Natural killer cell (primary cell): Measurements from ENCODE around the gene PTPRA. TPM values are rescaled to one million over a fixed set of nuclear protein-coding genes. Genes with fewer than 3 reads are reported as not detected.

Experiments used
- ATAC-seq, 3 donors: fragments of 150-1000 bp in 2 of 3; fragments of 200-7000 bp in 1 of 3; cut with Tn5 transposase; 1 replicate in 1 of 3; 2 replicates in 2 of 3; pipeline ENCODE4 v1.10.0; 2021; ENCODE audit warnings: mild to moderate bottlenecking in 2 of 3, moderate library complexity in 2 of 3
- DNase-seq, 2 donors: peaks; one replicate each; pipeline versions ENCODE4 v3.0.0 to v3.0.0-alpha.2; 2013 to 2021; ENCODE audit warnings: mixed read lengths in 1 of 2
- H3K27ac ChIP-seq: one replicate; pipeline ENCODE4 v1.5.1; 2013; ENCODE audit warnings: mild to moderate bottlenecking, low read length
- H3K27me3 ChIP-seq: one replicate; pipeline ENCODE4 v1.6.1; 2013; ENCODE audit warnings: low read length; ENCODE audit not compliant: control insufficient read depth, insufficient read depth
- H3K36me3 ChIP-seq: one replicate; pipeline ENCODE4 v1.6.1; 2013; ENCODE audit warnings: low read length; ENCODE audit not compliant: control insufficient read depth, insufficient read depth
- H3K4me1 ChIP-seq: one replicate; pipeline ENCODE4 v1.6.1; 2013; ENCODE audit warnings: low read length; ENCODE audit not compliant: control insufficient read depth, insufficient read depth
- H3K4me3 ChIP-seq: one replicate; pipeline ENCODE4 v1.5.1; 2013; ENCODE audit warnings: low read length
- H3K9me3 ChIP-seq: one replicate; pipeline ENCODE4 v1.6.1; 2013; ENCODE audit warnings: low read length; ENCODE audit not compliant: control insufficient read depth, insufficient read depth
- H3K27ac Mint-ChIP-seq, 2 donors: one replicate each; pipeline ENCODE4 v1.8.0; 2022; ENCODE audit warnings: mild to moderate bottlenecking in 2 of 2, mixed read lengths in 2 of 2, moderate library complexity in 1 of 2
- H3K27me3 Mint-ChIP-seq, 2 donors: one replicate each; pipeline ENCODE4 v1.8.0; 2022; ENCODE audit warnings: low read depth in 2 of 2, mixed read lengths in 2 of 2
- H3K36me3 Mint-ChIP-seq: one replicate; pipeline ENCODE4 v1.8.0; 2022; ENCODE audit warnings: mixed read lengths
- H3K4me1 Mint-ChIP-seq, 2 donors: one replicate each; pipeline ENCODE4 v1.8.0; 2022; ENCODE audit warnings: mixed read lengths in 2 of 2
- H3K4me3 Mint-ChIP-seq: one replicate; pipeline ENCODE4 v1.8.0; 2022; ENCODE audit warnings: mild to moderate bottlenecking, moderate library complexity, mixed read lengths
- H3K9me3 Mint-ChIP-seq, 2 donors: one replicate each; pipeline ENCODE4 v1.8.0; 2022; ENCODE audit warnings: mixed read lengths in 2 of 2
- CTCF ChIP-seq: fragments of 200-600 bp; IDR thresholded peaks from one replicate; pipeline ENCODE4 v1.8.0; 2022; ENCODE audit warnings: antibody characterized with exemption
- WGBS: methylation state at CpG from one replicate; pipeline ENCODE4 v1.1.7; 2013; ENCODE audit warnings: missing lambda C conversion rate; ENCODE audit not compliant: insufficient coverage; 5-methylcytosine and 5-hydroxymethylcytosine counted together
- intact Hi-C: fragments of 100-400 bp; cut with micrococcal nuclease; formaldehyde crosslinking; loops from one replicate; pipeline ENCODE4 v1.14.2; 2022
- total RNA-seq, 4 donors: library from RNA; stranded (reverse); fragments of 120-200 nt in 1 of 4; gene quantifications; one replicate each; pipeline versions ENCODE4 v1.2.3 to v1.2.4, GENCODE V29; 2013 to 2022

PTPRA gene
- total RNA-seq, 3 donors from 2014 or later (not counting 1 experiment from before 2014, with no cell fraction given), result 125 to 172 (median 141) TPM

- no peak for ATAC-seq
- no peak overlapping the region for H3K4me3 Mint-ChIP-seq
These were observed 196.0 kb downstream of the PTPRA start for GRCh38 chr20:3068986-3069900.

GRCh38 chr20:3070725-3071124, 197.4 kb downstream of the PTPRA start:
- no peaks in the 10 kb centered on the region for H3K9me3 Mint-ChIP-seq
- intact Hi-C loops, result no loop called here

More at GRCh38 chr20:3068986-3069900, 196.0 kb downstream of the PTPRA start:
- Mint-ChIP-seq H3K27ac (no peak overlapping the region), H3K27me3 (peaks cover 8 to 9% of the 10 kb centered on the region in 2 donors), H3K4me1 (peaks cover 9 to 17% of the 10 kb centered on the region in 2 donors), H3K36me3 (no peaks in the 10 kb centered on the region), H3K9me3 (no peaks in the 10 kb centered on the region)
- peaks cover 8% of the 10 kb centered on the region for H3K27me3 ChIP-seq
- H3K27ac ChIP-seq, result no peak overlapping the region
- H3K4me3 ChIP-seq, result no peak overlapping the region
- no peaks in the 10 kb centered on the region for H3K9me3 ChIP-seq
- intact Hi-C loops, result no loop called here
- peaks cover 14% of the 10 kb centered on the region for H3K4me1 ChIP-seq
- WGBS, result 80% methylated on average over 7 of the region's 8 CpGs
- DNase-seq, result peak in 1 of 2 donors; percentile 71
- TF ChIP-seq CTCF, result no peak
- no peaks in the 10 kb centered on the region for H3K36me3 ChIP-seq

GRCh38 chr20:3071266-3071609, 198.0 kb downstream of the PTPRA start:
- DNase-seq (no peak), ATAC-seq (no peak)
- Mint-ChIP-seq H3K4me3 (peak overlapping the region; percentile 89), H3K27ac (peak overlapping the region; percentile 5 to 25), H3K27me3 (peaks cover 8 to 16% of the 10 kb centered on the region in 2 donors), H3K9me3 (no peaks in the 10 kb centered on the region), H3K36me3 (no peaks in the 10 kb centered on the region), H3K4me1 (peaks cover 9 to 17% of the 10 kb centered on the region in 2 donors)
- Histone ChIP-seq H3K9me3 (no peaks in the 10 kb centered on the region), H3K27ac (no peak overlapping the region), H3K27me3 (peaks cover 8% of the 10 kb centered on the region), H3K4me1 (peaks cover 14% of the 10 kb centered on the region), H3K36me3 (no peaks in the 10 kb centered on the region), H3K4me3 (peak overlapping the region; percentile 31)
- intact Hi-C loops, result no loop called here
- 64% methylated on average over 16 of the region's 16 CpGs for WGBS
- no peak for TF ChIP-seq CTCF

More at GRCh38 chr20:3070725-3071124, 197.4 kb downstream of the PTPRA start:
- Mint-ChIP-seq H3K27ac (peak overlapping the region; percentile 5 to 25), H3K36me3 (no peaks in the 10 kb centered on the region), H3K27me3 (peaks cover 8 to 14% of the 10 kb centered on the region in 2 donors), H3K4me1 (peaks cover 9 to 17% of the 10 kb centered on the region in 2 donors), H3K4me3 (peak overlapping the region; percentile 89)
- H3K27ac ChIP-seq, result no peak overlapping the region
- H3K4me3 ChIP-seq, result no peak overlapping the region
- WGBS, result 83% methylated on average over 4 of the region's 4 CpGs
- ATAC-seq (no peak), DNase-seq (no peak)
- no peaks in the 10 kb centered on the region for H3K9me3 ChIP-seq
- no peaks in the 10 kb centered on the region for H3K36me3 ChIP-seq
- TF ChIP-seq CTCF, result no peak
- H3K4me1 ChIP-seq, result peaks cover 14% of the 10 kb centered on the region
- H3K27me3 ChIP-seq, result peaks cover 8% of the 10 kb centered on the region
